SK-N-SH (cell line): ENCODE results near the gene LRAT. TPM values are rescaled to one million over a fixed set of nuclear protein-coding genes. Genes with fewer than 3 reads are reported as not detected.

Source experiments
- CTCF ChIA-PET: fragments of 300-600, 350-600 bp; formaldehyde crosslinking; extraction: SDS; loops from one replicate; lab custom pipeline; 2021; lab: Yijun Ruan, JAX
- POLR2A ChIA-PET: fragments of 350-600 bp; sonication (Branson Sonifier 250); formaldehyde crosslinking; extraction: SDS; loops from one replicate; lab custom pipeline; 2020; ENCODE audit warnings: antibody characterized with exemption, inconsistent platforms; lab: Yijun Ruan, JAX
- DNase-seq: peaks from one replicate; pipeline ENCODE4 v3.0.0; 2012
- H2AFZ ChIP-seq: fragments of 200-600 bp; sonication (generic); 2 replicates; pipeline ENCODE4 v1.8.1; 2016; ENCODE audit warnings: antibody characterized with exemption, mild to moderate bottlenecking, low read depth
- H3F3A ChIP-seq: fragments of 200-600 bp; sonication (generic); replicated peaks from 2 replicates; pipeline ENCODE3; 2016; ENCODE audit warnings: antibody characterized with exemption, mild to moderate bottlenecking; ENCODE audit not compliant: insufficient read depth
- H3K27ac ChIP-seq, 2 experiments: fragments of 200-500 bp in 1 of 2; fragments of 200-600 bp in 1 of 2; sonication (Bioruptor generic) in 1 of 2; sonication (generic), shearing (Covaris generic) in 1 of 2; 2 replicates each; pipeline versions ENCODE4 v1.5.1 to v1.6.1; 2014 to 2016; ENCODE audit warnings: low read depth in 2 of 2, inconsistent platforms in 1 of 2, low read length in 1 of 2, mild to moderate bottlenecking in 1 of 2, mixed read lengths in 1 of 2
- H3K27me3 ChIP-seq: fragments of 200-600 bp; sonication (generic), shearing (Covaris generic); 2 replicates; pipeline ENCODE4 v1.6.1; 2016; ENCODE audit warnings: mixed run types; ENCODE audit not compliant: insufficient read depth
- H3K36me3 ChIP-seq, 2 experiments: fragments of 200-500 bp in 1 of 2; fragments of 200-600 bp in 1 of 2; sonication (Bioruptor generic) in 1 of 2; sonication (generic) in 1 of 2; replicated peaks in 1 of 2; 2 replicates each; pipeline versions ENCODE3 to v1.5.1; 2014 to 2016; ENCODE audit warnings: low read length in 1 of 2, mild to moderate bottlenecking in 1 of 2; ENCODE audit not compliant: insufficient read depth in 2 of 2, control insufficient read depth in 1 of 2
- H3K4me1 ChIP-seq, 2 experiments: fragments of 200-500 bp in 1 of 2; fragments of 200-600 bp in 1 of 2; sonication (Bioruptor generic) in 1 of 2; sonication (generic), shearing (Covaris generic) in 1 of 2; 2 replicates each; pipeline versions ENCODE4 v1.5.1 to v1.6.1; 2014 to 2016; ENCODE audit warnings: low read depth in 1 of 2, low read length in 1 of 2, mixed run types in 1 of 2; ENCODE audit not compliant: insufficient read depth in 2 of 2, control insufficient read depth in 1 of 2
- H3K4me2 ChIP-seq: fragments of 200-600 bp; sonication (generic), shearing (Covaris generic); 2 replicates; pipeline ENCODE4 v1.6.1; 2017; ENCODE audit warnings: mixed run types
- H3K4me3 ChIP-seq, 2 experiments: fragments of 200-500 bp in 1 of 2; fragments of 200-600 bp in 1 of 2; sonication (Bioruptor generic) in 1 of 2; sonication (generic), shearing (Covaris generic) in 1 of 2; 2 replicates each; pipeline versions ENCODE4 v1.5.1 to v1.8.1; 2014 to 2016; ENCODE audit warnings: low read depth in 2 of 2, inconsistent platforms in 1 of 2, low read length in 1 of 2, mild to moderate bottlenecking in 1 of 2, mixed read lengths in 1 of 2, moderate library complexity in 1 of 2
- H3K79me2 ChIP-seq: fragments of 200-600 bp; sonication (generic); 2 replicates; pipeline ENCODE4 v1.8.1; 2017; ENCODE audit warnings: mild to moderate bottlenecking; ENCODE audit not compliant: insufficient read depth
- H3K9ac ChIP-seq: fragments of 200-600 bp; sonication (generic); 2 replicates; pipeline ENCODE4 v1.6.1; 2017; ENCODE audit warnings: mixed run types
- H3K9me2 ChIP-seq: fragments of 200-600 bp; sonication (generic); 2 replicates; pipeline ENCODE4 v1.6.1; 2017; ENCODE audit warnings: mixed run types
- H3K9me3 ChIP-seq: fragments of 200-600 bp; sonication (generic); 2 replicates; pipeline ENCODE4 v1.6.1; 2017; ENCODE audit warnings: mixed run types, mild to moderate bottlenecking, moderate library complexity
- H4K20me1 ChIP-seq: fragments of 200-600 bp; sonication (generic); 2 replicates; pipeline ENCODE4 v1.6.1; 2017; ENCODE audit warnings: mild to moderate bottlenecking, mixed run types; ENCODE audit not compliant: insufficient read depth
- CHD2 ChIP-seq: fragments of 150-350 bp; IDR thresholded peaks from 2 replicates; pipeline ENCODE4 v1.6.1; 2018; ENCODE audit warnings: low read length; ENCODE audit not compliant: partially characterized antibody
- CTCF ChIP-seq: fragments of 200-600 bp; sonication (generic); IDR thresholded peaks from 2 replicates; pipeline ENCODE4 v1.6.1; 2017; ENCODE audit warnings: antibody characterized with exemption, mild to moderate bottlenecking, moderate library complexity
- EP300 ChIP-seq, 2 experiments: IDR thresholded peaks; 2 replicates each; pipeline versions ENCODE4 v1.4.0 to v1.6.1; 2012; ENCODE audit warnings: borderline replicate concordance in 1 of 2, low read depth in 1 of 2, low read length in 1 of 2
- EZH2phosphoT487 ChIP-seq: fragments of 200-600 bp; sonication (generic); IDR thresholded peaks from 2 replicates; pipeline ENCODE4 v1.6.1; 2017; ENCODE audit warnings: low read depth, mixed run types, mild to moderate bottlenecking, antibody characterized with exemption, moderate library complexity, borderline replicate concordance
- FOXJ3 ChIP-seq: sonication (generic); formaldehyde crosslinking; IDR thresholded peaks from 2 replicates; pipeline ENCODE4 v1.5.1; 2020; ENCODE audit warnings: mild to moderate bottlenecking, missing genetic modification reagents
- FOXM1 ChIP-seq: IDR thresholded peaks from 2 replicates; pipeline ENCODE4 v1.4.0; 2012; ENCODE audit warnings: low read depth, mild to moderate bottlenecking
- NRF1 ChIP-seq: IDR thresholded peaks from 2 replicates; pipeline ENCODE4 v1.6.1; 2012; ENCODE audit warnings: low read depth, mild to moderate bottlenecking, low read length
- PBX3 ChIP-seq: IDR thresholded peaks from 2 replicates; pipeline ENCODE4; 2012
- RFX5 ChIP-seq: IDR thresholded peaks from 2 replicates; pipeline ENCODE4 v1.6.1; 2012; ENCODE audit warnings: mild to moderate bottlenecking, improper control_type of control experiment, low read length
- RXRA ChIP-seq: IDR thresholded peaks from 2 replicates; pipeline ENCODE4 v1.4.0; 2012; ENCODE audit warnings: low read depth, mild to moderate bottlenecking, borderline replicate concordance
- SIN3A ChIP-seq: IDR thresholded peaks from 2 replicates; pipeline ENCODE4 v1.6.1; 2012; ENCODE audit warnings: low read depth, mild to moderate bottlenecking, low read length, moderate library complexity, borderline replicate concordance
- TCF12 ChIP-seq: IDR thresholded peaks from 2 replicates; pipeline ENCODE4 v1.4.0; 2012
- TEAD4 ChIP-seq: IDR thresholded peaks from 2 replicates; pipeline ENCODE4 v1.4.0; 2012; ENCODE audit warnings: mild to moderate bottlenecking, borderline replicate concordance; ENCODE audit not compliant: insufficient read depth
- USF1 ChIP-seq: IDR thresholded peaks from 2 replicates; pipeline ENCODE4 v1.4.0; 2012; ENCODE audit warnings: low read depth, borderline replicate concordance
- YY1 ChIP-seq: IDR thresholded peaks from 2 replicates; pipeline ENCODE4 v1.4.0; 2012; ENCODE audit warnings: low read depth, mild to moderate bottlenecking
- ZBTB33 ChIP-seq: IDR thresholded peaks from 2 replicates; pipeline ENCODE4 v1.4.0; 2012; ENCODE audit warnings: low read depth, borderline replicate concordance
- WGBS: methylation state at CpG from one replicate; pipeline ENCODE4 v1.1.6; 2017; ENCODE audit warnings: low lambda C conversion rate; 5-methylcytosine and 5-hydroxymethylcytosine counted together
- polyA plus RNA-seq, 3 experiments: library from polyadenylated mRNA; depleted of rRNA; stranded (reverse); fragments of >200 nt; gene quantifications; 2 replicates each; pipeline ENCODE4 v1.2.3, GENCODE V29; 2012

The LRAT gene
- polyA plus RNA-seq, 1 of the 3 experiments (the other 2 are of a cell fraction) = not detected

GRCh38 chr4:154707877-154708276, 35.9 kb upstream of the LRAT start:
- Histone ChIP-seq H3K4me3 (no peak overlapping the region), H3K9me3 (no peaks in the 10 kb centered on the region), H3K4me1 (no peaks in the 10 kb centered on the region), H4K20me1 (no peaks in the 10 kb centered on the region), H3K27ac (no peak overlapping the region), H3F3A (no peaks in the 10 kb centered on the region), H3K9me2 (no peaks in the 10 kb centered on the region), H2AFZ (no peak overlapping the region), H3K27me3 (no peaks in the 10 kb centered on the region), H3K9ac (no peak overlapping the region), H3K4me2 (no peak overlapping the region), H3K36me3 (no peaks in the 10 kb centered on the region), H3K79me2 (no peaks in the 10 kb centered on the region)
- no peak for DNase-seq
- ChIA-PET POLR2A (no interaction called here), CTCF (no interaction called here)
- 5% methylated on average over 3 of the region's 3 CpGs for WGBS
- TF ChIP-seq TCF12 (no peak), TEAD4 (no peak), RXRA (no peak), PBX3 (no peak), NRF1 (no peak), ZBTB33 (no peak), FOXJ3 (CRISPR knock-in tag) (no peak), FOXM1 (no peak), EZH2phosphoT487 (no peak), SIN3A (no peak), YY1 (no peak), USF1 (no peak), EP300 (IDR thresholded peaks at IDR 0.05; ENCODE audit: borderline replicate concordance in 1 of 2, low read depth in 1 of 2, low read length in 1 of 2) (no peak), RFX5 (no peak)

GRCh38 chr4:154709550-154709949, 34.2 kb upstream of the LRAT start:
- H3K79me2 ChIP-seq = no peaks in the 10 kb centered on the region
- H3K9me3 ChIP-seq = no peaks in the 10 kb centered on the region
- H3K36me3 ChIP-seq = no peaks in the 10 kb centered on the region
- TF ChIP-seq CTCF (no peak), TCF12 (no peak), ZBTB33 (no peak), CHD2 (no peak), RXRA (no peak), NRF1 (no peak)
- no peaks in the 10 kb centered on the region for H3K9me2 ChIP-seq
- H3K4me3 ChIP-seq = no peak overlapping the region
- H3K27me3 ChIP-seq = no peaks in the 10 kb centered on the region
- no peaks in the 10 kb centered on the region for H3K4me1 ChIP-seq
- H3K9ac ChIP-seq = no peak overlapping the region
- ChIA-PET POLR2A (no interaction called here), CTCF (no interaction called here)
- no peaks in the 10 kb centered on the region for H3F3A ChIP-seq
- DNase-seq = no peak
- H2AFZ ChIP-seq = no peak overlapping the region
- 1% methylated on average over 4 of the region's 4 CpGs for WGBS
- no peaks in the 10 kb centered on the region for H4K20me1 ChIP-seq
- H3K4me2 ChIP-seq = no peak overlapping the region
- no peak overlapping the region for H3K27ac ChIP-seq
